ENCODE measurements around the gene TAF1C. TPM values are rescaled to one million over a fixed set of nuclear protein-coding genes. Genes with fewer than 3 reads are reported as not detected.
A peak's percentile ranks its signal among the peaks of the same experiment; 100 is the strongest.

Gene TAF1C
- total RNA-seq, 3 donors from 2014 or later (not counting 1 experiment from before 2014, with no cell fraction given): 89.0 to 97.7 (median 91.9) TPM

GRCh38 chr16:84137769-84138357 is 49.0 kb downstream of the TAF1C start:
- no peaks in the 10 kb centered on the region for H3K4me1 ChIP-seq (ENCODE audit: control insufficient read depth, insufficient read depth, low read length)
- DNase-seq: no peak
- 93% methylated on average over 7 of the region's 7 CpGs for WGBS (ENCODE audit: insufficient coverage)
- H3K9me3 Mint-ChIP-seq: no peaks in the 10 kb centered on the region
- H3K4me3 Mint-ChIP-seq: no peak overlapping the region
- no peak overlapping the region for H3K4me3 ChIP-seq (ENCODE audit: low read length)
- intact Hi-C loops (cut with micrococcal nuclease): no loop called here
- TF ChIP-seq CTCF (IDR thresholded peaks at IDR 0.05): no peak
- no peaks in the 10 kb centered on the region for H3K27me3 ChIP-seq (ENCODE audit: control insufficient read depth, insufficient read depth, low read length)
- H3K36me3 ChIP-seq (ENCODE audit: control insufficient read depth, insufficient read depth, low read length): no peaks in the 10 kb centered on the region
- no peaks in the 10 kb centered on the region for H3K27me3 Mint-ChIP-seq (ENCODE audit: low read depth in 2 of 2)
- peaks cover 12% of the 10 kb centered on the region in 2 donors for H3K4me1 Mint-ChIP-seq
- H3K27ac Mint-ChIP-seq: no peak overlapping the region
- no peak for ATAC-seq
- no peak overlapping the region for H3K27ac ChIP-seq (ENCODE audit: low read length)
- no peaks in the 10 kb centered on the region for H3K9me3 ChIP-seq (ENCODE audit: control insufficient read depth, insufficient read depth, low read length)
- no peaks in the 10 kb centered on the region for H3K36me3 Mint-ChIP-seq

GRCh38 chr16:84137287-84137686 is 49.6 kb downstream of the TAF1C start:
- Histone ChIP-seq H3K9me3 (ENCODE audit: control insufficient read depth, insufficient read depth, low read length) (no peaks in the 10 kb centered on the region), H3K4me1 (ENCODE audit: control insufficient read depth, insufficient read depth, low read length) (no peaks in the 10 kb centered on the region), H3K27ac (ENCODE audit: low read length) (no peak overlapping the region), H3K4me3 (ENCODE audit: low read length) (no peak overlapping the region), H3K27me3 (ENCODE audit: control insufficient read depth, insufficient read depth, low read length) (no peaks in the 10 kb centered on the region), H3K36me3 (ENCODE audit: control insufficient read depth, insufficient read depth, low read length) (no peaks in the 10 kb centered on the region)
- peaks cover 12% of the 10 kb centered on the region in 2 donors for H3K4me1 Mint-ChIP-seq
- DNase-seq: no peak
- intact Hi-C loops (cut with micrococcal nuclease): no loop called here
- peak overlapping the region in 1 of 2 donors; percentile 32 for H3K27ac Mint-ChIP-seq
- no peaks in the 10 kb centered on the region for H3K36me3 Mint-ChIP-seq
- H3K27me3 Mint-ChIP-seq (ENCODE audit: low read depth in 2 of 2): no peaks in the 10 kb centered on the region
- 86% methylated on average over 8 of the region's 8 CpGs for WGBS (ENCODE audit: insufficient coverage)
- H3K4me3 Mint-ChIP-seq: no peak overlapping the region
- no peaks in the 10 kb centered on the region for H3K9me3 Mint-ChIP-seq
- no peak for TF ChIP-seq CTCF (IDR thresholded peaks at IDR 0.05)
- ATAC-seq: no peak

DNA sequence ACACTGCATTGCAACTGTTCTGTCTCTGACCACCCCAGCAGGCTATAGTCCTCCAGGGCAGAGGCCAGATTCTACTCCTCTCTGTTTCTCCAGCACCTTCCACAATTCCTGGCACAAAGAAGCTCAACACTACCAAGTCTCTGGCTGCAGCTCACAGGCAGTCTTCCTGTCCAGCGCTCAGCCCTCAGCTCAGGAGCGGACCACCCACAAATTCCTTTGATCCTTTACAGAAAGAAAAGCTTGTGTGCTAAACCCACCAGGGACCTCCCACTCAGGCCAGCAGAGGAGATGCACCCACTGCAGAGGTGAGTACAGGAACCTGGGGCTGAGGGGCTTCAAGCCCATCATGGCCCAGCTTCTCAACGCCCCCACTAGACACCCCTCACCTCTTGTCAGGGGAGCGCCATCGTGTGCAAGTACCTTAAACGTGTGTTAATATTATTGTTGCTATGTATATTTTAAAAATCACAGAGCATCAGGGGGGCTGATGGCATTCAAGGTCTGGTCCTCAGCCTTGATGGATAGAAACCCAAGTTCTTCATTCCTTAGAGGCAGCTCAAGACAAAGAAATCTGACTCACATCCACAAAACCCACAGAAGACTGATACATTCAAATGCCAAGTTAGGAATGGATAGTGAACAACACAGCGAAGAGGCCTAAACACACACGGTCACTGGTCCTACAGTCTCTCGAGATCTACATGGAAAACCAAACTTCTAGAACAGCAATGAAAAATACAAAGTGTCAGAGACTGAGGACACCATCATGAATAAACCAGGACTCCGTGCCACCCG is 50.3 kb downstream of the TAF1C start:
- Histone ChIP-seq H3K27ac (ENCODE audit: low read length) (no peak overlapping the region), H3K9me3 (ENCODE audit: control insufficient read depth, insufficient read depth, low read length) (no peaks in the 10 kb centered on the region), H3K36me3 (ENCODE audit: control insufficient read depth, insufficient read depth, low read length) (no peaks in the 10 kb centered on the region), H3K27me3 (ENCODE audit: control insufficient read depth, insufficient read depth, low read length) (no peaks in the 10 kb centered on the region), H3K4me1 (ENCODE audit: control insufficient read depth, insufficient read depth, low read length) (no peaks in the 10 kb centered on the region), H3K4me3 (ENCODE audit: low read length) (no peak overlapping the region)
- ATAC-seq: no peak
- no peak for DNase-seq
- Mint-ChIP-seq H3K9me3 (no peaks in the 10 kb centered on the region), H3K4me1 (peaks cover 8 to 12% of the 10 kb centered on the region in 2 donors), H3K27me3 (ENCODE audit: low read depth in 2 of 2) (no peaks in the 10 kb centered on the region), H3K27ac (peak overlapping the region in 1 of 2 donors; percentile 32), H3K4me3 (no peak overlapping the region), H3K36me3 (no peaks in the 10 kb centered on the region)
- 97% methylated on average over 7 of the region's 11 CpGs for WGBS (ENCODE audit: insufficient coverage)
- intact Hi-C loops (cut with micrococcal nuclease): no loop called here
- TF ChIP-seq CTCF (IDR thresholded peaks at IDR 0.05): no peak

Data from natural killer cell (primary cell).